ENCODE results near the gene ABTB1.

The ABTB1 gene

DNA sequence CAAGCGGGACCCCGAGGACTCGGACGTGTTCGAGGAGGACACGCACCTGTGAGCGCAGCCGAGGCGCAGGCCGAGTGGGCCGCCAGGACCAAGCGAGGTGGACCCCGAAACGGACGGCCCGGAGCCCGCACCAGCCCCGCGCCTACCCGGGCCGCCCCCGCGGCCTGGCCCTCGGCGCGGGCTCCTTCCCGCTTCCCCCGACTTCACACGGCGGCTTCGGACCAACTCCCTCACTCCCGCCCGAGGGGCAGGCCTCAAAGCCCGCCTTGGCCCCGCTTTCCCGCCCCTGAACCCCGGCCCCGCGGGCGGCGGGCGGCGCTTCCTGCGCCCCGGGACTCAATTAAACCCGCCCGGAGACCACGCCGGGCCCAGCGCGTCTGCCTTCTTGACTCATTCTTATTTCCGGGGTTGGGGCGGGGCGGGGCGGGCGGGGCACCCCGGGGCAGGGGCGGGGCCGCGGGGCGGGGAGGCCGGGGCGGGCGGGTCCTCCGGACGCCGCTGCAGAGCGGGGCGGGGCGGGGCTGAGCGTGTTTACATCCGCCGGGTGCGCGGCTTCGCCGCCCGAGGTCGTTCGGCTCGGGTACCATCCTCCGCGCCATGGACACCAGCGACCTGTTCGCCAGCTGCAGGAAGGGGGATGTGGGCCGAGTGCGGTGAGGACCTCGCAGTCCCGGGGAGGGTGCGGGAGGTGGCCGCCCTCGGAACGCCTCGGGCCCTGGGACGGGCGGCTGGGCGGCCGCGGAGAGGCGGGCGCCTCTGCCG, at the start of gene ABTB1:
TSS of gene ABTB1 (plus strand) at position 524 of the 762 bp plus-strand sequence. CDS start at position 598, 74 bp downstream.
- DNase-seq (ENCODE audit: low spot score): peak; percentile 86

DNA sequence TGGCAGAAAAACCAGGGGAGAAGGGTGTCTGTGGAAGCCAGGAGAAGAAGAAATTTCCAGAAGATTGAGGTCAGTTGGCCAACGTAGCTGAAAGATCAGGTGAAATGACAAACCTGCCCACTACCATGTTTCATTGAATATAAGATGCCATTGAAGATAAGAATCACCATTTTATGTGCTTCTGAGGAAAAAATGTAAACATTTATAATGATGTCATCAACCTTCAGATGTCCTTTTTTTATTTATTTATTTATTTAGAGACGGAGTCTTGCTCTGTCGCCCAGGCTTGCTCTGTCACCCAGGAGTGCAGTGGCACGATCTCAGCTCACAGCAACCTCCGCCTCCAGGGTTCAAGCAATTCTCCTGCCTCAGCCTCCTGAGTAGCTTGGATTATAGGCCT, 48.7 kb upstream of the ABTB1 start:
- no peak for DNase-seq (ENCODE audit: low spot score)

DNA sequence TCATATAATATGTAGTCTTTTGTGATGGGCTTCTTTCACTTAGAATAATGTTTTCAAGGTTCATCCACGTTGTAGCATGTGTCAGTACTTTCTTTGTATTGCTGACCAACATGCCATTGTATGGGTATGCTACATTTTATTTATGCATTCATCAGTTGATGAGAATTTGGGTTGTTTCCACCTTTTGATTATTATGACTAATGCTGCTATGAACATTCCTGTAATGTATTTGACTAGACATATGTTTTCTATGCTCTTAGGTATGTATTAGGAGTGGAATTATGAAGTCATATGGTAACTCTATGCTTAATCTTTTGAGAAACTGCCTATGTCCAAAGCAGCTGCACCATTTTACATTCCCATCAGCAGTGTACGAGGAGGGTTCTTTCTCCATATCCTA, 46.9 kb upstream of the ABTB1 start:
- no peak for DNase-seq (ENCODE audit: low spot score)

- no peak for DNase-seq (ENCODE audit: low spot score)
Measured at GRCh38 chr3:127628426-127628787, 44.3 kb upstream of the ABTB1 start.

DNA sequence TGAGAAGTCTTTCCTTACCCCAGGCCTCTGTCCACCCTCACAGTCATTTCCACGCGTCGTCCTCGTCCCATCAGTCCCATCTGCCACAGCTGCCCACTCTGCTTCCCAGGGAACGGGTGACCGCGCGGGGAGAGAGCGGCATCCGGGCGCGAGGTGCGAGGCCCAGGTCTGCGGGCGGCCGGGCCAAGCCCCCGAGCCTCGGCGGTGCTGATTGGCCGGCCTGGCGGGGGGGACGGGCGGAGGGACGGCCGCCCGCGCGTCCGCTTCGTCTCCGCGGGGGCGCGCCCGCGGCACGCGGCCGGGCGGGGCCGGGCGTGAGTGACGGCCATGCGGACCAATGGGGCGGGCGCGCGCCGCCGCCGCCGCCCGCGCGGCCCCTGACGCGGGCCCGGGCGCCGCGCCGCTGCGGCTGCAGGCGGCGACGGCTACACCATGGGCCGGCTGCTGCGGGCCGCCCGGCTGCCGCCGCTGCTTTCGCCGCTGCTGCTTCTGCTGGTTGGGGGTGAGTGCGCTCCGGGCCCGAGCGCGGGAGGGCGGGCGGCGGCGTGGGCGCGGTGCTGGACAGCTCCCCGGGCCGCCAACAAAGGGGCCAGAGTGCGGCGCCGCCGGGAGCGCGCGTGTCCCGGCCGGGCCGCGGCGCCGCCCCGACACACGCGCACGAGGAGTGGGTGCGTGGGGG, 43.8 kb upstream of the ABTB1 start, which contains the start of gene PODXL2:
TSS of gene PODXL2 (plus strand) at position 398 of the 679 bp plus-strand sequence. CDS start at position 433, 35 bp downstream.
- DNase-seq (ENCODE audit: low spot score): peak; percentile 18

- peak; percentile 36 for DNase-seq (ENCODE audit: low spot score)
Measured at GRCh38 chr3:127629467-127630403, 43.0 kb upstream of the ABTB1 start.

DNA sequence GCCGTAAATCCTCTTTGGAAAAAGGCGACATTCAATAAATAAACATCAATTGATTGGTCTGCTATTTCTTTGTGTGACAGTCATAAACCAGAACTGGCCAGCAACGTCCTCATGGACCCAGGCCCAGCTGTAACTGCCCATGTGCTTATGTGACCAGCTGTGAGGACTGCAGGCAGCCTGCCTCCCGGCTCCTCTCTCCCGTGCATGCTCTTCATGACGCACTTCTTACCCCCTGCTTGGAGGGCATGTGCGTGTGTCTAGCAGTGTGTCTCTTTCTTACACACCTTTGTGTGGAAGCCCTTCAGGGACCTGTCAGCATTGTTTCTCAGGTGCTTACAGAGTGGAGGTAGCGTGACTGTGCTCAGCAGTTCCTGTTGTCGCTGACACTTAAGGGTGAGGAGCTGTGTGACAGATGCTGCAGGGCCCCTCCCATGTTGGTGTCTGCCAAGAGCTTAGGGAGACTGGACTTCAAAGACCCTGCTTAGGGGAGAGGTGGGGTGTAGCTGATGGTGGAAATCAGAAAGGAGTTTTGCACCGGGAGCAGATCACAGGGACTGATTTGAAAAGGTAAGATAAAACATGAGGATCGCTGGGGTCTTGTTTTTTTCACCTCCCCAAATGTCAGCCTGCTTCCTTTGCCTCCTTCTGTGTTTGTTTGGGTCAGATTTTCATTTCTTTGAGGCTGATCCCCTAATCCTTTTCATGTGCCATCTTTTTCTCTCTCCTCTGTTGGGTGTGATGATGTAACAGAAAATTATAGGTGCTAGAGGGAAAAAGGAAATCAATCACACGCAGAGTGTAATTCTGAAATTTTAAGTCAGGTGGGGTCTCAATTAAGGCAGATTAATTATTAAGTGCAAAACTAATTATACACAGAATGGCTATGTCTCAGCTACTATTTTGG, 41.7 kb upstream of the ABTB1 start:
- no peak for DNase-seq (ENCODE audit: low spot score)

DNA sequence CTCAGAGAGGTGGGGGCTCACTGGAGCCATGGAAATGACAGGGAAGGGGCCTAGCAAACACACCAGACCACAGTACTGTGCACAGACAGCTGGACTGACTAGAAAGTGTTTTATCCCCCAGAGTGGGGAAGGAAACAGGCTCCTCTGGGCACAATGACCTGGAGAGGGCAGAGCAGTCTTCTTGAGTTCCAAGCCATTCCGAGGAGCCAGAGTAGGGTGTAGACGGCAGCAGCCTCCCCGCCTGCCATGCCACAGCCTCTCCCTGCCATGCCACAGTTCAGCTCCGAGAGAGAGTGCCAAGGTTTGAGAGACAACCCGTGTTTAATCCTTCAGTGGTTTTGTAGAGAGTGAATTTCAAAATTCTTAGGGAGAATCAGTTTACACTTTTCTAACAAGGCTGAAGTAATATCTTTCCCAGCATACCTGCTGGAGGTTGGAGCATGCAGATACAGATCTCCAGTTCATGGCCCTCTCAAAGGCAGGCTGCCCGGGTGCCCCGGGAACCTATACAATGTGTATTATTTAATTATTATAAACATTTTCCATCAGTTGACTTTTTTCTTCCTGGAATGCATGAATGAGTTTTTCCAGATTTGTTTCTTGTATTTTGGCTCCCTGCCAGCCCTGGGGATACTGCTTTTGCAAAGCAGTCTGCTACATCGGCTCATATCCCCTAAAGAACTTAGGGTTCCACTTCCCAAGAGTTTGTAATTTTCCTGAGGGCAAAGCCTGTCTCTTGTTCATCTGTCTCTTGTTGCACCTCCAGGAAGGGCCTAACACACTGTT, 40.5 kb upstream of the ABTB1 start:
- DNase-seq (ENCODE audit: low spot score): no peak

DNA sequence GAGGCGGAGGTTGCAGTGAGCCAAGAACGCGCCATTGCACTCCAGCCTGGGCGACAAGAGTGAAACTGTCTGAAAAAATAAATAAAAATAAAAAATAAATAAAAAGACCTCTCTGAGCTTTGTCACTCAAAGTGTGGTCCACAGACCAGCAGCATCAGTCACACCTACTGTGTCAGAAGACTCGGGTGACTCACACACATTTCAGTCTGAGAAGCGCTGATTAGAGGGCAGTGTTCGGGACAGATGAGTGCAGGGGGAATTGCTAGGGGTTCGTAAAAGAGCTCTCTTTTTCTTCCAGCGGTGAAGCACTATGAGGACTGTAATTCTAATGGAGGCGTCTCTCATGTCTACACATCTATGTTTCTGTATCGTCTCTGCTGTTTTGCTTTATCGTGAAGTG, 38.1 kb upstream of the ABTB1 start:
- DNase-seq (ENCODE audit: low spot score): no peak

GRCh38 chr3:127637546-127637945, 35.2 kb upstream of the ABTB1 start:
- DNase-seq (ENCODE audit: low spot score): peak; percentile 40

DNA sequence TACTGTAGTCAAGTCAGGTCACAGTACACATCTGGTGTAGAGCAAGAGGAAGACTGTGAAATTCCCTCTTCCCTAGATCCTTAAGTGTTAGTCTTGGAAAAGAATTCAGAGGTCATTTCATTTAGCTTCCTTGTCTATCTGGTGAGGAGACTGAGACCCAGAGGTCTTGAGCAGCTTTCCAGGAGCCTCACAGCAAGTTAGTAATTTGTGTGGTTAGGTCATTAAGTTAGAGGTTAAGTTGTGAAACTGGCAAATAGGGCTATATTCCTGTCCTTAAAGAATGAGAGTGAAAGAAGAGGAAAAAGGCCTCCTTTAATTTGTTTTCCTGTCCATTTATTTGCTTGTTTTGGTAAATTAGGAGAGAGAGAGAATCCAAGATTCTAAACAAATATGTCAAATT, 34.8 kb upstream of the ABTB1 start:
- no peak for DNase-seq (ENCODE audit: low spot score)

GRCh38 chr3:127639173-127640041, 33.3 kb upstream of the ABTB1 start:
- no peak for DNase-seq (ENCODE audit: low spot score)

- DNase-seq (ENCODE audit: low spot score): no peak
Measured at GRCh38 chr3:127640042-127640355, 32.8 kb upstream of the ABTB1 start.

GRCh38 chr3:127644641-127645370, 27.9 kb upstream of the ABTB1 start:
- DNase-seq (ENCODE audit: low spot score): no peak

DNA sequence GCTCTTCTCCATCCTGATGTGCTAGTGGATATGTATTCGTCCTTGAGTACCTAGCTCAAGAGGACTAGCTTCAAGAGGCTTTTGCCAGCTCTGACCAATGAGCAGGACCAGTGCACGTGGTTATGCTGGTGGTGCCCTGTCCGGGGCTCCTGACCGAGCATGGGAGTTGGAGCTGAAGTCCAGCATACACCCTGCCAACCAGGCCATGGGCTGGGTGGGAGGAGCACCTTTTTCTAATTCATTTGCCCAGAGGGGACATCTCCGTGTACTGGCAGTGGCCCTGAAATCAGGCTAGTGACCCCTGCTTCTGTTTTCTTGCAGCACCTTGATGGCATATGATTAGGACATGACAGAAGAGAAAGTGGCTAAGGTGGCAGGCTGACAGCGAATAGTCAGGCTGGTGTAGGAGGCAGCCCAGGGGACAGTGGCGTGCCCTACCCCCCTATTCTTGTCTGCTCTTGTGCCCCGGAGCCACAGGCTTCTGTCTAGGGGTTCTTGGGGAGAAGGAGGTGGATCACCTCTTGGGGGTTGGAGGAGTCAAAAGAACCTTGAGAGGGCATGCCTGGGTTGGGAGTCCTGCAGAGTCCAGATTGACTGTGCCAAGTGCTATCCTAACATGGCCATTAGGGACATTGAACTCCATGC, 27.3 kb upstream of the ABTB1 start:
- DNase-seq (ENCODE audit: low spot score): no peak

DNA sequence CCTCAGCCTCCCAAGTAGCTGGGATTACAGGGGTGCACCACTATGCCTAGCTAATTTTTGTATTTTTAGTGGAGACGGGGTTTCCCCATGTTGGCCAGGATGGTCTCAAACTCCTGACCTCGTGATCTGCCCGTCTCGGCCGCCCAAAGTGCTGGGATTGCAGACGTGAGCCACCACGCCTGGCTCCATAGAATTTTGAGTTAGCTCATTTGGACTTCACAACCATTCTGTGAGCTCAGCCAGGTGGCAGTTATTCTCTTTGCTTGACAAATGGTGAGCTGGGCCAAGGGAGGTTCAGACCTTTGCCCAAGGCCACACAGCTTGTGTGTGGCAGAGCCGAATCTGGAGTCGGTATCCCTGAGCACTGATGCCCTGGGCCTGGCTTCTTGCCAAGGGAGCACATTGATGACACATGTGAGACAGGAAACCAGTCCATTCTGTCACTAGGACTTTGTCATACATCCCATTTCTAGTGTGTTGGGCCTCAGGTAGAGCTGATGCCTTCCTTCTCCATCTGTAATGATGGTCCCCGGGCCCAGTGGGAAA, 26.2 kb upstream of the ABTB1 start:
- DNase-seq (ENCODE audit: low spot score): no peak

- DNase-seq (ENCODE audit: low spot score): no peak
Measured at GRCh38 chr3:127647166-127647844, 25.4 kb upstream of the ABTB1 start.

DNA sequence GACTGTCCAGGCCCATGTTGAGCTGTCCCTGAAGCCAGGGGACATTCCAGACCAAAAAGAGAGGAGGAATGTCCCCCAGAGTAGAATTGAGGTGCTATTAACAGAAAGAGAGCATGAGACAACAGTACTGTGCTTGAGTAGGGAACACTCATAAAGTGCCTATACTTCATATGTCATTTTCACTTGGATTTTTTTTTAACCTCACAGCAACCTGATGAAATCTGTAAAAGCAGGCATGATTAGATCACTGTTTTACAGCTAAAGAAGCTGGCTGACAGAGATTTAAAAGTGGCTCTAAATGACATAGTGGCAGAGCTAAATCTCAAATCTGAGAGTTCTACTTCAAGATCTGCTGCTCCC, 24.9 kb upstream of the ABTB1 start:
- DNase-seq (ENCODE audit: low spot score): no peak
